Stimulated activated CD4-positive, alpha-beta T cell treated with anti-CD3 and anti-CD28 coated beads, TNF-alpha, amount 100 ng/mL, for 4 hours (primary cell): ENCODE data around the gene TTPAL.
"Not testable (repeated sequence)": the region's sequence is repeated elsewhere in the genome, so short reads cannot be mapped to it uniquely, and the experiment has no call there.

Experiments
- DNase-seq, 3 experiments: peaks; one replicate each; pipeline ENCODE4 v3.0.0-alpha.2; 2020; ENCODE audit warnings: low read depth in 3 of 3

TTPAL gene

DNA sequence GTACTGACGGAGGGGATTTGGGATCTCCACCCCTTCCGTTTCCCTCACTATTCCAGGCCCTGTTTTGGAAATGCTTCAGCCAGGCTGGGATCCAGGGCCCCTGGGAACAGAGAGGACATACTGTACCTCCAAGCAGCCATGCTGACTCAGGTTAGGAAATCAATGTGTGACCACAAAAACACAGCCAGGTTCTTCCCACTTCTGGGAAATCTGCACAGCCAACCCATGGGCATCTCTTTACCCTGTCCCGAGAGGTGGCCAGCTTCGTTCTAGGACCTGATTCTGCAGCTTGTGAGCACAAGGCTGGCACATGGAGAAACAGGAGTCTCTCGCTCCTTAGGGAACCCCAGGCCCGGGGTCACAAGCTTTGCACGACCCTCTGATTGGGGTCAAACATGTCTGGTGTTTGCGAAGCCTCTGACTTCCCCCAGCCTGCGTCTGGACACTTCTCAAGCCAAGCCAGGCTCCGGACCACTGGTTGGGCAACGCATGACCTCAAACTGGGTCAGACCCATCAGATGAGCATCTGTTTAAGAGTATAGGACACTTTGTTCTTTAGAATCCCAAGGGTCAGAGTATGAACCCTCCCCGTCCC is 8.3 kb upstream of the TTPAL start:
- no peak for DNase-seq

DNA sequence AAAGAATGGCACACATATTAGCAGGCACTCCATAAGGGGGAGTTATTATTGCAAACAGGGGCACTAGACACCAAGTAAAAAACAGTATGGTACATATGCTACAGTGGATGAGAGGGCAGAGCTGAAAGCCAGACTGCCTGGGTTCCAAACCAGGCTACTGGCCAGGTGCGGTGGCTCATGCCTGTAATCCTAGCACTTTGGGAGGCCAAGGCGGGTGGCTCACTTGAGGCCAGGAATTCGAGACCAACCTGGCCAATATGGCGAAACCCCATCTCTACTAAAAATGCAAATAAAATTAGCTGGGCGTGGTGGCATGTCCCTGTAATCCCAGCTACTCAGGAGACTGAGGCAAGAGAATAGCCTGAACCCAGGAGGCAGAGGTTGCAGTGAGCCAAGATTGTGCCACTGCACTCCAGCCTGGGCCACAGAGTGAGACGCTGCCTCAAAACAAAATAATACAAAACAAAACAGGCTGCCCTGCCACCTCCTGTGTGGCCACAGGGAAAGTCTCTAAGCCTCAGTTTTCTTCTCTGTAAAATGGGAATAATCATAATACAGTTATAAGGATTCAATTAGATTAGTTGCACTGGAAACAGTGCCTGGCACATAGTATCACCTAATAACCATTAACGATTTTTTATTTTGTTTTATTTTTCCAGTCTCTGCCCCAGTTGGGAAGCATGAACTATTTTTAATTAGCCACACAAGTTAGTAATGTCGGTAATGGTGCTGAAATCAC is 7.5 kb upstream of the TTPAL start:
- no peak for DNase-seq

GRCh38 chr20:44470327-44470726 is 5.3 kb upstream of the TTPAL start:
- no peak for DNase-seq

- DNase-seq = no peak
Observed at GRCh38 chr20:44471481-44471882, 4.2 kb upstream of the TTPAL start.

DNA sequence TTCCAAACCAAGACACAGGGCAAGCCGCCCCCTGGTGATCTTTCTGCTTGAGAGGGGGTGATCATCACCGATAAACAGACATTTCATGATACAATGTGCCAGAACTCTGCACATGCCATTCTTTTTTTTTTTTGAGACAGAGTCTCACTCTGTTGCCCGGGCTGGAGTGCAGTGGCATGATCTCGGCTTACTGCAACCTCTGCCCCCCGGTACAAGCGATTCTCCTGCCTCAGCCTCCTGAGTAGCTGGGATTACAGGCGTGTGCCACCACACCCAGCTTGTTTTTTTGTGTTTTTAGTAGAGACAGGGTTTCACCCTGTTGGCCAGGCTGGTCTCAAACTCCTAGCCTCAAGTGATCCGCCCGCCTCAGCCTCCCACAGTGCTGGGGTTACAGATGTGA is 3.4 kb upstream of the TTPAL start:
- DNase-seq = not testable (repeated sequence)

GRCh38 chr20:44475372-44475693 is 341 bp upstream of the TTPAL start:
- no peak for DNase-seq

DNA sequence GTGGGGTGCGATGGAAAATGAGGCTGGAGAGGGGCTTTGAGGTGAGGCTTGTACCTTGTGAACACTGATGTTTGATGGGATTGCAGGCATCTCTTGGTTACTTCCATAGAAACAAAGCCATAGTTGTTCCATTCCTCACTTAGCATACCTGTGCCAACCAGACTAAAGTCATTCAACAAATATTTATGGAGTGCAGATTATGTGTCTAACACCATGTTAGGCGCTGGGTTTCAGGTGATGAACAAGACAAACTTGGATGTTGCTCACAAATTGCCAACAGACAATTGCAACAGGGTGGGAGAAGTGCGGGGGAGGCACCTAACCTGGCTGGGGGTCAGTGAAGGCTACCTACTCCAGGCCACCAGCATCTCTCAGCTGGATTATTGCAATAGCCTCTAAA is 1.5 kb downstream of the TTPAL start:
- no peak for DNase-seq

DNA sequence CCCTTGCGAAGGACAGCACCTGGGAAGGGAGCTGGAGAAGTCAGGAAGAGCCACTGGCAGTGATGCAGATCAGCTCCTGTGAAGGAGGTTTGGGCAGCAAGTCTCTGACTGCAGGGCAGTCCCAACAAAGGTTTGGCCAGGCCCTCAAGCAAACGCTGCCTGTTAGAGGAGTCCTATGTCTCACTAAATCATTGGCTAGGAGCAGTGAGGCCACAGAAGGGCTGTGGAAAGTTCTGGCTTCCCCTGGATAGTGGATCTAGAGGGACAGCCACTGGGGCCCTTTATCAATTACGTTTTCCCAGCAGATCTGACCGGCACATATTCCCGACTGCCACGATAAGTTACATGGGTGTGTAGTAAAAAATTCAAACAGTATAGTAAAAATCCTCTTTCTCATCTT is 2.5 kb downstream of the TTPAL start:
- DNase-seq = no peak

DNA sequence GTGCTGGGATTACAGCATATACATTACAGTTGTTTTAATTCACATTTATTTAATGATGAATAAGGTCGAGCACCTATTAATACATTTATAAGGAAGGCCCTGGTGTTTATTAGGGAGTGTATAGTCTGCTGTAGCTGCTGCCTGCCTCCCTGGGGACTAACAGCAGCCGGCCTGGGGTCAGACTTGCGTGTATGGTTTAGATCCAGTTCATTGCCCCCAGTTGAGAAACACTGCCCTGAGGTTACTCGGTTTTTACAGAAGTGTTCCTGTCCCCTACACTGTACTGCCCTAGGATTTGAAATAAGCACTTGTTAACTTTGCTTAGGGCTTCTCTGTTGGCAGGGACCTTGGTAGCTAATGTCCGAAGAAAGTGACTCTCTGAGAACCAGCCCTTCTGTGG is 4.0 kb downstream of the TTPAL start:
- no peak for DNase-seq

GRCh38 chr20:44480097-44480496 is 4.4 kb downstream of the TTPAL start:
- no peak for DNase-seq

GRCh38 chr20:44481719-44482416 is 6.2 kb downstream of the TTPAL start:
- no peak for DNase-seq

DNA sequence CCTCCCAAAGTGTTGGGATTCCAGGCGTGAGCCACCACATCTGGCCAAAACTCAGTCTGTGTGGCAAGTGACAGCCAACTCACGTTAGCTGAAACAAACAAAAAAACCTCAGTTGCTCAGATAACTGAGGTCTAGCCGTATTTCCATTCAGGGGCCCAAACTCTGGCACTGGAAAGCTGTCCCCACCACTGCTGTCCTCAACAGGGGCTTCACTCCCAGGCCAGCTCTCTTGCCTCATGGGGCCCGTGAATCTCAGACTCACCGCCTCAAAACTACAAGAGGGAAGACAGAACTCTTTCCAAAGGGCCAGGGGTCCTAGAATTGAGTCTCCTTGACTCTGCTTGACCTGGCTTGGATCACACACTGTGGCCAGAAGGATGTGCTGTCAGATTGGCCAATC is 7.4 kb downstream of the TTPAL start:
- no peak for DNase-seq

- DNase-seq = no peak
Observed at GRCh38 chr20:44485078-44485829, 9.6 kb downstream of the TTPAL start.

- no peak for DNase-seq
Observed at GRCh38 chr20:44485830-44486198, 10.1 kb downstream of the TTPAL start.

DNA sequence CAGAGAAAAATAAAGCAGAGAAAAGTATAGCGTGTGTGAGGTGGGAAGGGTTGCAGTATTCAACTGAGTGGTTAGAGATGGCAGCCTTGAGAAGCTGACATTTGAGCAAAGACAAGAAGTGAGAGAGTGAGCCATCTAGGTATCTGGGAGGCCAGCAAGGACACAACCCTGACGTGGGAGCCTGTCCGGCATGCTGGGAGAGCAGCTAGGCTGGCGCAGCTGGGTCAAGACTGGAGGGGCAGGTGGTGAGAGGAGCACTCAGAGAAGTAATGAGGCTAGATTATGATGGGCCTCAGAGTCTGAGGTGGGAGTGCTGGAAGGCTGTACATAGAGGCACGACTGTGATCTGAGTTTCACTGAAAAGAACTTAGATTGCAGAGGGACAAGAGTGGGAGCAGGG is 12.9 kb downstream of the TTPAL start:
- DNase-seq = no peak

DNA sequence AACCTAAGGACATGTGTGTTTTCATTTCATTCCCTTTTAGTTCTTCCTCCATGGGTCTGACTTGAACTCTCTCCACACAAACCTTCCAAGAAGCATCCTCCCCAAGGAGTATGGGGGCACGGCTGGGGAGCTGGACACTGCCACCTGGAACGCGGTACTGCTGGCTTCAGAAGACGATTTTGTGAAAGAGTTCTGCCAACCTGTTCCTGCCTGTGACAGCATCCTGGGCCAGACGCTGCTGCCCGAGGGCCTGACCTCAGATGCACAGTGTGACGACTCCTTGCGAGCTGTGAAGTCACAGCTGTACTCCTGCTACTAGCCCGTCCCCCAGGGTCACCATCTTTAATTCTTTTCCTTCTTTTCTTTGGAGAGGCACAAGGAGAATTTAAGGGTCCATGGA is 13.5 kb downstream of the TTPAL start:
- no peak for DNase-seq

GRCh38 chr20:44489931-44490330 is 14.3 kb downstream of the TTPAL start:
- DNase-seq = no peak

- DNase-seq = no peak
Observed at GRCh38 chr20:44491635-44492395, 16.1 kb downstream of the TTPAL start.

DNA sequence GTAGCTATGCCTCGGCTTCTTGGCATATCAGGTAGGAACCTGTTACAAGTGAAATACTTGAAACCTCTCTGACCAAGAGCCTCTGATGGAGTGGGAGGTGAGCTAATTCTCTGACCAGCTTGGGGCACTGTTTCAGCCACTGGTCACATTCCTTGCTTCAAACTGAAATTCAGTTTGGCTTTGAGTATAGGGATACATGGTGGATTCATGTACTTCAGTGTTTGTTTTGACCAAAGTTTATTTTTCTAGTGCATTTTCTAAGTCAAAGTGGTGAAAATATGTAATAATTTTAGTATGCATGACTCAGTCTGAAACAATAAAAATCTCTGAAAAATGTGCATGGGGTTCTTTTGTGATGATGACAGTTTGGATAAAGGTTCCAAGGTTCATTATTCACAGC is 18.6 kb downstream of the TTPAL start:
- DNase-seq = no peak

GRCh38 chr20:44494681-44495080 is 19.0 kb downstream of the TTPAL start:
- DNase-seq = no peak

GRCh38 chr20:44495257-44495656 is 19.6 kb downstream of the TTPAL start:
- DNase-seq = no peak
